Left renal pelvis (tissue), 4 donors: ENCODE data around the gene ATF7IP2. TPM values are rescaled to one million over a fixed set of nuclear protein-coding genes. Genes with fewer than 3 reads are reported as not detected.
"Not testable (repeated sequence)": the region's sequence is repeated elsewhere in the genome, so short reads cannot be mapped to it uniquely, and the experiment has no call there.

ENCODE experiments used
- DNase-seq, 4 donors: peaks; one replicate each; pipeline ENCODE4 v3.0.0-alpha.2; 2013; ENCODE audit warnings: low read depth in 4 of 4, low spot score in 3 of 4
- polyA plus RNA-seq, 4 donors: library from polyadenylated mRNA; unstranded; fragments of 120-200 nt; gene quantifications; one replicate each; pipeline ENCODE4 v1.2.1, GENCODE V29; 2013; ENCODE audit not compliant: insufficient read length in 4 of 4

ATF7IP2 gene
- polyA plus RNA-seq, 4 donors, result 11.0 to 23.7 (median 22.4) TPM

DNA sequence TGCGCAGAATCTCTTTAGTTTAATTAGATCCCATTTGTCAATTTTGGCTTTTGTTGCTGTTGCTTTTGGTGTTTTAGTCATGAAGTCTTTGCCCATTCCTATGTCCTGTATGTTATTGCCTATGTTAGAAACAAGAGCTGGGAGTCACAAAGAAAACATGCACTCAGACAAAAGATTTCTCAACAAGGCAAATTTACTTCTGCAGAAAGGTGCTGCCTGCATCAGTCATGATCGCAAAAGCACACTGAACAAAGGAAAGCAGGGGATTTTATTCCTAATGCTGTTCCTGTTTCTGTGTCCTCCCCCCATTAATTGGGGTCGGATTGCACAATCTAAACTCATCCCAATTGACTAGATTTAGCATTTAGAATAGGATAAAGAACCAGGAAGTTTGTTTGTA lies 55.9 kb downstream of the ATF7IP2 start:
- no peak for DNase-seq

- no peak for DNase-seq
These were observed 61.4 kb downstream of the ATF7IP2 start for GRCh38 chr16:10447289-10447688.

DNA sequence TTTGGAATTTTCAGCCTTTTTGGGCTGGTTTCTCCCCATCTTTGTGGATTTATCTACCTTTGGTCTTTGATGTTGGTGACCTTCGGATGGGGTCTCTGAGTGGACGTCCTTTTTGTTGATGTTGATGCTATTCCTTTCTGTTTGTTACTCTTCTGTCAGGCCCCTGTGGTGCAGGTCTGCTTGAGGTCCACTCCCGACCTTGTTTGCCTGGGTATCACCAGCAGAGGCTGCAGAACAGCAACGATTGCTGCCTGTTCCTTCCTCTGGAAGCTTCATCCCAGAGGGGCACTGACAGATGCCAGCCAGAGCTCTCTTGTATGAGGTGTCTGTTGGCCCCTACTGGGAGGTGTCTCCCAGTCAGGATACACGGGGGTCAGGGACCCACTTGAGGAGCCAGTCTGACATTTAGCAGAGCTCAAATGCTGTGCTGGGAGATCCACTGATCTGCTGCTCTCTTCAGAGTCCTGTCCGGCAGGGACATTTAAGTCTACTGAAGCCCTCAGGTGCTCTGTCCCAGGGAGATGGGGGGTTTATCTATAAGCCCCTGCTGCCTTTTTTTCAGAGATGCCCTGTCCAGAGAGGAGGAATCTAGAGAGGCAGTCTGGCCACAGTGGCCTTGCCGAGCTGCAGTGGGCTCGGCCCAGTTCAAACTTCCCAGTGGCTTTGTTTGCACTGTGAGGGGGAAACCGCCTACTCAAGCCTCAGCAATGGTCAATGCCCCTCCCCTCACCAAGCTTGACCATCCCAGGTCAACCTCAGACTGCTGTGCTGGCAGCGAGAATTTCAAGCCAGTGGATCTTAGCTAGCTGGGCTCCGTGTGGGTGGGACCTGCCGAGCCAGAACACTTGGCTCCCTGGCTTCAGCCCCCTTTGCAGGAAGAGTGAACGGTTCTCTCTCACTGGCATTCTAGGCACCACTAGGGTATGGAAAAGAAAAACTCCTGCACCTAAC lies 66.6 kb downstream of the ATF7IP2 start:
- not testable (repeated sequence) for DNase-seq

DNA sequence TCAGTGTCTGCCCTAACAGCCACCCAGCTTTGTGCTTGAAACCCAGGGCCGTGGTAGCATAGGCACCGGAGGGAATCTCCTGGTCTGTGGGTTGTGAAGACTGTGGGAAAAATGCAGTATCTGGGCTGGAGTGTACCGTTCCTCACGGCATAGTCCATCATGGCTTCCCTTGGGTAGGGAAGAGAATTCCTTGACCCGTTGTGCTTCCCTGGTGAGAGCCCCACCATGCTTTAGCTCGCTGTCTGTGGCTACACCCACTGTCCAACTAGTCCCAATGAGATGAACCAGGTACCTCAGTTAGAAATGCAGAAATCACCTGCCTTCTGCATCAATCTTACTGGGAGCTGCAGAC lies 67.3 kb downstream of the ATF7IP2 start:
- DNase-seq, result no peak

DNA sequence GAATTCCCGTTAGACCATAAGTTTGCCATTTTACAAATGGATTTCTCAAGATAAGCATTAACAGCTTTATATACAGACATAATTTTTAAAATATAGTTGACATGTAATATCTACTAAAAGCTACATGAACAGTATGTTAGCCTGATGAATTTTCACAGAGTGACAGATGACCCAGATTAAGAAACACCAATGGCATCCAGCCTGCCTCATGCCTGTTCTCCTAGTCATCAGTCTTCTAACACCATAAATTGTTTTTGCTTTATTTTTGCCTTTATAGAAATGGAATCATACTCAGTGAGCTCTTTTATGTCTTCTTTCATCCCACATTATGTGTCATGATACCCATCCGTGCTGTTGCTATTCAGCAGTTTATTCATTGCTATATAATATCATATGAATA lies 80.0 kb downstream of the ATF7IP2 start:
- peak in 1 of 4 donors; percentile 5 for DNase-seq

DNA sequence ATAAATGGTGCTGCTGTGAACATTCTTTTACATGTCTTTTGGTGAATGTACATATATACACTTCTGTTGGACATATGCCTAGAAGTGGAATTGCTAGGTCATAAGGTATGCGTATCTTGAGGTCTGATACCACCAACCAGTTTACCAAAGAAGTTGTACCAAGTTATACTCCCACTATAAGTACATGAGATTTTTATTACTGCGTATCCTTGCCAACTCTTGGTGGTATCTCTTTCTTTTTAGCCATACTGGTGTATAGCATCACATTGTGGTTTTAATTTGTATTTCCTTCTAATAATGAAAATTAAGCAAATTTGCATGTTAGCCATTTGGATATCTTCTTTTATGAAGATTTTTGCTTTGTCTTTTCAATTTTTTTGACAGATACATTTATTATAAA lies 80.5 kb downstream of the ATF7IP2 start:
- no peak for DNase-seq

- no peak for DNase-seq
These were observed 81.0 kb downstream of the ATF7IP2 start for GRCh38 chr16:10466861-10467260.

GRCh38 chr16:10476636-10477035 lies 90.8 kb downstream of the ATF7IP2 start:
- not testable (repeated sequence) for DNase-seq

DNA sequence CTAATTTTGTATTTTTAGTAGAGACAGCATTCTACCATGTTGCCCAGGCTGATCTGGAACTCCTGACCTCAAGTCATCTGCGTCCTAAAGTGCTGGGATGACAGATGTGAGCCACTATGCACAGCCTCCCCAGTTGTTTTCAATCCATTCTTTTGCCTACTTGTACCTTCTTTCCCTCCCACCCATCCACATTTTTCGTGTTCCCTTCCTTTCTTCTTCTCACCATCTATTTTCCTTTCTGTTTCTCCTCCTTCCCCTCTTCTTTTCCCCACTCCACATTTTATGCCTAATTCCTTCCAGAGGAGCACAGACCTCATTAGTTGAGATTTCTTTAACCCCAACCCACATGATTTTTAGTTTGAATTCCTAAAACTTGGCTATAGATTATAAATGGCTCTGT lies 94.3 kb downstream of the ATF7IP2 start:
- no peak for DNase-seq

GRCh38 chr16:10485159-10485558 lies 99.3 kb downstream of the ATF7IP2 start:
- DNase-seq, result no peak

GRCh38 chr16:10485698-10486382 lies 100.0 kb downstream of the ATF7IP2 start:
- no peak for DNase-seq

GRCh38 chr16:10490141-10490540 lies 104.3 kb downstream of the ATF7IP2 start:
- no peak for DNase-seq

DNA sequence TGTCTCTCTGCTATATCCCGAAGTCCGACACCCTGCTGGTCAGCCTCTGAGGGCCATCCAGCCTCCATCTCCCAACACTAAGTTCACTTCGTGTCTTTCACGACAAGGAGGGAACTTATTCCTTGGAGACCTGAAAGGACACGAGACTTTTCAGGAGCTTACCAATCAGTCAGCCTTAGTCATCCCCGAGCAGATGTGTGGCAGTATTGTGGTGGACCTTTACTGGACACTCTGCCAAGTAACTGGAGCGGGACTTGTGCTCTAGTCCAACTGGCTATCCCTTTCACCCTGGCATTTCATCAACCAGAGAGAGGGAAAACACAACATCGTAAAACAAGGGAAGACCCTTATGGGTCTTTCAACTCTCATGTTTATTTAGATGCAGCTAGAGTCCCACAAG lies 107.4 kb downstream of the ATF7IP2 start:
- no peak for DNase-seq

DNA sequence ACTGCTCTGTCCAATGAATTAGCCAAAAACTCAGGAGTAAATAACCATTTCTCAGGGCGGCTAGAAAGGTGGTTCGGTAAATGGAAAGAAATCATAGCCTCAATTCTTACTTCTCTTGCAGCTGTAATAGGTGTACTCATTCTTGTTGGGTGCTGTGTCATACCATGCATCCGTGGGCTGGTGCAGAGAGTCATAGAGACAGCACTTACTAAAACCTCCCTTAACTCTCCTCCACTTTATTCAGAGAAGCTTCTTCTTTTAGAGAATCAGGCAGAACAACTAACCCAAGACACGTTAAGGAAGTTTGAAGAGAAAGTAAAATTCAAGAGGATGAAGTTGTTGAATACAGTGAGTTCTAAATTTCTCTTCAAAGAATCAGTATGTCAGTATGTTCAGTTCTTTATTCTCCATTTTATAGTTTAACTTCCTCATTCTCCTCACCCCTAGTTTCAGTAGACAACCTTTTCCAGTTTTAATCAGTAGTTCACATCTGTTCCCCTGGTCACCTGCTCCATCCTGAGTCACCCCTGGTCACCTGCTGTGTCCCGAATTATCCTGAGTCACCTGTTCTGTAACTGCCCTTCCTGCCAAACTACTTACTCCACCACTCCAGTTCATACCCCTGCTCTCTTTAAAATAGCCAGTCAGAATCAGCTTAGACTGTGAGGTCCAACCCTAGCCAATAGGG lies 108.6 kb downstream of the ATF7IP2 start:
- no peak for DNase-seq

- DNase-seq, result no peak
These were observed 109.1 kb downstream of the ATF7IP2 start for GRCh38 chr16:10495031-10495345.

- DNase-seq, result no peak
These were observed 111.6 kb downstream of the ATF7IP2 start for GRCh38 chr16:10497132-10498101.

GRCh38 chr16:10500582-10500981 lies 114.7 kb downstream of the ATF7IP2 start:
- no peak for DNase-seq

GRCh38 chr16:10501016-10501607 lies 115.3 kb downstream of the ATF7IP2 start:
- no peak for DNase-seq

DNA sequence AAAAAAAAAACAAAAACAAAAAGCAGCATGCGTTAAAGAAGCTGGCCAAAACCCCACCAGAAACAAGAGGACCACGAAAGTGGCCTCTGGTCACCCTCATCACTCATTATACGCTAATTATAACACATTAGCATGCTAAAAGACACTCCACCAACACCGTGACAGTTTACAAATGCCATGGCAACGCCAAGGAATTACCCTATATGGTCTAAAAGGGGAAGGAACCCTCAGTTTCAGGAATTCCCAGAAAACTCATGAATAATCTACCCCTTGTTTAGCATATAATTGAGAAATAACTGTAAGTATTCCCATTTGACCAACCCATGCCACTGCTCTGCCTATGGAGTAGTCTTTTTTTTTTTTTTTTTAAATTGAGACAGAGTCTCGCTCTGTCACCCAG lies 116.9 kb downstream of the ATF7IP2 start:
- no peak for DNase-seq

GRCh38 chr16:10504404-10504885 lies 118.6 kb downstream of the ATF7IP2 start:
- no peak for DNase-seq
